ENCODE measurements around the gene POLR1A.

The POLR1A gene

GRCh38 chr2:86078774-86079545, 26.7 kb downstream of the POLR1A start:
- Mint-ChIP-seq H3K36me3 (ENCODE audit: low read depth) (peaks cover 77% of the 10 kb centered on the region), H3K27ac (no peak overlapping the region), H3K4me1 (ENCODE audit: low read depth) (peaks cover 19% of the 10 kb centered on the region), H3K9me3 (no peaks in the 10 kb centered on the region), H3K27me3 (no peaks in the 10 kb centered on the region), H3K4me3 (no peak overlapping the region)
- intact Hi-C loops (cut with micrococcal nuclease): no loop called here

DNA sequence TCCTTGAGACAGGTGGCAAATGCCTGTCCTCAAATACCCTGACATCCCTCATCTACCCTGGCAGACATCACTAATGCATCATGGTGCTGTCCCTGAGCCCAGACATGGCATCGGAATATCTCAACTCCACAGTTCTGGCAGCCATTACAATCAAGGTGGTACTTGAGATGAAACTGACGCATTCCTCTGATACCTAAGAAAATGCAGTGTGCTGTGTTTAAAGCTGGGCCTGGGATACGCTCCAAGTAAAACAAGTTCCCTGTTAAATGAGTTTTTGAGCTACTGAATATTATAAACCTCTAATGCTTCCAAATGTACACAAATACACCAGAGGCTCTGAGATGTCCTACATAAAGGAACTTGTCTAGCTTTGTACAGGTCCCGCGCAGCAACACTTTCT, 29.8 kb downstream of the POLR1A start:
- Mint-ChIP-seq H3K36me3 (ENCODE audit: low read depth) (peaks cover 75% of the 10 kb centered on the region), H3K4me3 (no peak overlapping the region), H3K9me3 (no peaks in the 10 kb centered on the region)

GRCh38 chr2:86074811-86075210, 30.9 kb downstream of the POLR1A start:
- Mint-ChIP-seq H3K27me3 (no peaks in the 10 kb centered on the region), H3K4me1 (ENCODE audit: low read depth) (peaks cover 19% of the 10 kb centered on the region), H3K36me3 (ENCODE audit: low read depth) (peaks cover 78% of the 10 kb centered on the region), H3K9me3 (no peaks in the 10 kb centered on the region), H3K4me3 (no peak overlapping the region), H3K27ac (no peak overlapping the region)
- intact Hi-C loops (cut with micrococcal nuclease): no loop called here

More for the DNA sequence above, 29.8 kb downstream of the POLR1A start:
- intact Hi-C loops (cut with micrococcal nuclease): no loop called here
- H3K4me1 Mint-ChIP-seq (ENCODE audit: low read depth): peaks cover 30% of the 10 kb centered on the region
- H3K27me3 Mint-ChIP-seq: no peaks in the 10 kb centered on the region
- H3K27ac Mint-ChIP-seq: no peak overlapping the region

- intact Hi-C loops (cut with micrococcal nuclease): no loop called here
- Mint-ChIP-seq H3K9me3 (no peaks in the 10 kb centered on the region), H3K4me1 (ENCODE audit: low read depth) (peaks cover 18% of the 10 kb centered on the region), H3K27me3 (no peaks in the 10 kb centered on the region), H3K27ac (no peak overlapping the region), H3K4me3 (no peak overlapping the region), H3K36me3 (ENCODE audit: low read depth) (peaks cover 80% of the 10 kb centered on the region)
These were observed 31.4 kb downstream of the POLR1A start for GRCh38 chr2:86074256-86074655.

GRCh38 chr2:86073225-86073624, 32.5 kb downstream of the POLR1A start:
- intact Hi-C loops (cut with micrococcal nuclease): no loop called here
- no peaks in the 10 kb centered on the region for H3K9me3 Mint-ChIP-seq

DNA sequence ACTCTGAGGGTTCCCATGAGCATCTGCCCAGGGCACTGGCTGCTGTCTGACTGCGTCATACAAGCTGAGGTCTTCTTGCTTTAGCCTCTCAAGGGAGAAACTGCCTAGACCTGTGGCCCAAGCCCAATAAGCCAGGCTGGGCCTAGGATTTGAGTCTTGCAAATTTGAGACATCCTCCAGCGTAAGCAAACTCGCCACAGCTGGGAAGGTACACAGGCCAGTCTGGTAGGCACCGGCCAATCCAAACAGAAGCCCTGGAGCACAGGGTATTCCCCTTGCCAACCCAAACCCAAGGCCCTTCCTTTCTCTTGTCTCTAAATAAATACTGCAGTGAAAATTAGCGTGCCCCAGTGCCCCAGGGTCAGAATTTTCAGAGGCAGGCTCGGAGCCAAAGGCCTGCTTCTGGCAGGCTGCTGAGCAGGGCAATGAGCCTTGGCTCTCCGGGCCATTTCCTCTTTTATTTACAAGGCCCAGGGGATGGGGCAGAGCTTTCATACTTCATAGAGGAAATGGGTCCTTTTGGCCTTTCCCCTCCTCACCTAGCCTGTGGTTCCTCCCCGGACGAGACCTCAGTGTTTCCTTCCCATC, 33.3 kb downstream of the POLR1A start:
- Mint-ChIP-seq H3K4me3 (no peak overlapping the region), H3K9me3 (no peaks in the 10 kb centered on the region), H3K36me3 (ENCODE audit: low read depth) (peaks cover 84% of the 10 kb centered on the region), H3K27ac (peak overlapping the region; percentile 70), H3K27me3 (no peaks in the 10 kb centered on the region), H3K4me1 (ENCODE audit: low read depth) (peaks cover 18% of the 10 kb centered on the region)
- intact Hi-C loops (cut with micrococcal nuclease): no loop called here

More at GRCh38 chr2:86073225-86073624, 32.5 kb downstream of the POLR1A start:
- Mint-ChIP-seq H3K4me1 (ENCODE audit: low read depth) (peaks cover 18% of the 10 kb centered on the region), H3K27me3 (no peaks in the 10 kb centered on the region), H3K4me3 (no peak overlapping the region), H3K27ac (no peak overlapping the region), H3K36me3 (ENCODE audit: low read depth) (peaks cover 84% of the 10 kb centered on the region)

GRCh38 chr2:86070868-86071267, 34.8 kb downstream of the POLR1A start:
- H3K4me1 Mint-ChIP-seq (ENCODE audit: low read depth): peaks cover 18% of the 10 kb centered on the region
- H3K9me3 Mint-ChIP-seq: no peaks in the 10 kb centered on the region
- no peak overlapping the region for H3K27ac Mint-ChIP-seq
- H3K36me3 Mint-ChIP-seq (ENCODE audit: low read depth): peaks cover 84% of the 10 kb centered on the region
- H3K4me3 Mint-ChIP-seq: no peak overlapping the region
- intact Hi-C loops (cut with micrococcal nuclease): no loop called here
- H3K27me3 Mint-ChIP-seq: no peaks in the 10 kb centered on the region

DNA sequence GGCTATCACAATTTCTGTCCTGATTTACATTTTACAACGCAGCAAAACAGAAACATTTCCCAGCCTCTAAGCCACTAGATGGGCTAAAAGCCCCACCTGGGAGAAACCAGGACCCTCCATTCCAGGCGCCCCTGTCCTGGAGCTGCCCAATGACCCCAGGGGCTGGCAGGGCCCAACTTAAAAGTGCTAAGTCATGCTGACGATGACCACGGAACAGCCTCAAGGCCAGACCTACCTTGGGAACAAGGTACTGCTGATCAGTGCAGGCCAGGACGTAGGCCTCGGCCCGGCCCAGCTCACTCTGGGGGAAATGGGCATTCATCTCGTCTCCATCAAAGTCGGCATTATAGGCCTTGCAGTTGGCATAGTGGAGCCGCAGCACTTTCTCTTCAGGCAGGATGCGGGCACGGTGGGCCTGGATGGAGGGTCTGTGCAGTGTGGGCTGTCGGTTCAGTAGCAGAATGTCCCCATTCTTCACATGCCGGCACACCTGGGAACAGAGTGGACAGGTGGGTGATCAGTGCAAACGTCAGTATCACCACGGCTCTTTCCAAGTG, 35.8 kb downstream of the POLR1A start:
- H3K4me3 Mint-ChIP-seq: no peak overlapping the region
- H3K27me3 Mint-ChIP-seq: no peaks in the 10 kb centered on the region
- H3K9me3 Mint-ChIP-seq: no peaks in the 10 kb centered on the region
- peaks cover 18% of the 10 kb centered on the region for H3K4me1 Mint-ChIP-seq (ENCODE audit: low read depth)
- H3K36me3 Mint-ChIP-seq (ENCODE audit: low read depth): peaks cover 84% of the 10 kb centered on the region
- intact Hi-C loops (cut with micrococcal nuclease): no loop called here
- no peak overlapping the region for H3K27ac Mint-ChIP-seq

GRCh38 chr2:86069091-86069685, 36.5 kb downstream of the POLR1A start:
- Mint-ChIP-seq H3K4me1 (ENCODE audit: low read depth) (peaks cover 22% of the 10 kb centered on the region), H3K4me3 (no peak overlapping the region), H3K27me3 (no peaks in the 10 kb centered on the region), H3K27ac (no peak overlapping the region), H3K9me3 (no peaks in the 10 kb centered on the region), H3K36me3 (ENCODE audit: low read depth) (peaks cover 84% of the 10 kb centered on the region)
- intact Hi-C loops (cut with micrococcal nuclease): no loop called here

GRCh38 chr2:86068648-86069047, 37.0 kb downstream of the POLR1A start:
- peaks cover 84% of the 10 kb centered on the region for H3K36me3 Mint-ChIP-seq (ENCODE audit: low read depth)
- no peaks in the 10 kb centered on the region for H3K27me3 Mint-ChIP-seq
- no peak overlapping the region for H3K27ac Mint-ChIP-seq
- H3K4me1 Mint-ChIP-seq (ENCODE audit: low read depth): peaks cover 28% of the 10 kb centered on the region
- H3K9me3 Mint-ChIP-seq: no peaks in the 10 kb centered on the region
- intact Hi-C loops (cut with micrococcal nuclease): no loop called here
- H3K4me3 Mint-ChIP-seq: no peak overlapping the region

DNA sequence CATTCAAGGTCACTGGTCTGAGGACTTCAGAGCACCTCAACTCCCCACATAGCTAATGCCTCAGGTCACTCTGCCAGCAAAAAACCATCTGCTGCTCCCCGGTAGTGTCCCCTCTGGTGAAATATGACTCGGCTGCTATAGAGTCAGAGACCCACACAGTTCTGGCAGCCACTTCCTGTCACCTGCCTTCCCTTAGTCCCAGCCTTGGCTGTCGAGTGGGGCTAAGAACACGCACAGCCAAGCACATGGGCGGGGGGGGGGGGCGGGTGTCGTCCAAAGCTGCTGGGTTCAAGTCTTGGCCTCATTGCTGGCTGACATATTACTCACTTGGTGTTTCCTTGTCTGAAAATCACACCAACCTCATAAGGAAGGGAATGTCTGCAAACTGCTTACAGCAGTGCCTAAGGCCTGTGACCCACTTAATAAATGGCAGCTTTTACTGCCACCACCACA, 37.5 kb downstream of the POLR1A start:
- H3K4me1 Mint-ChIP-seq (ENCODE audit: low read depth): peaks cover 28% of the 10 kb centered on the region
- no peaks in the 10 kb centered on the region for H3K9me3 Mint-ChIP-seq
- H3K4me3 Mint-ChIP-seq: no peak overlapping the region
- no peaks in the 10 kb centered on the region for H3K27me3 Mint-ChIP-seq
- H3K36me3 Mint-ChIP-seq (ENCODE audit: low read depth): peaks cover 84% of the 10 kb centered on the region
- intact Hi-C loops (cut with micrococcal nuclease): no loop called here
- H3K27ac Mint-ChIP-seq: no peak overlapping the region

DNA sequence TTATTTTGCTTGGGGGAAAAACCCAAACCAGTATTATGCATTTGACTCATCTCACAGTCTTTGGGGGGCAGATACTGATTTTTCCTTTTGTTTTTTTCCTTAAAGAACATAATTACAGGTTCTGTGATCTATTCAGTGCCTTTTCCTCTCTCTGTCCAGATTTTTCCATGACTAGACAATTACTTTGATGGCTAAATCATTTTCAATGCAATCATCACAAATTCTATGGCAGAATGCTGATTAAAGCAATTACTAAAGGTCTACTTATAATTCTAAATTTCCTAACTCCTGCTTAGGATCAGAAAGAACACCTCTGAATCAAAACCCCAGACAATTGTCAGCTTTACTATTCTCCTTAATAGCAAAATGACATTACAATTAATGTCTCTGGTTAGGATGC, 38.8 kb downstream of the POLR1A start:
- peaks cover 96% of the 10 kb centered on the region for H3K36me3 Mint-ChIP-seq (ENCODE audit: low read depth)
- H3K27ac Mint-ChIP-seq: no peak overlapping the region
- H3K4me3 Mint-ChIP-seq: no peak overlapping the region
- intact Hi-C loops (cut with micrococcal nuclease): no loop called here
- H3K9me3 Mint-ChIP-seq: no peaks in the 10 kb centered on the region
- H3K27me3 Mint-ChIP-seq: no peaks in the 10 kb centered on the region
- peaks cover 17% of the 10 kb centered on the region for H3K4me1 Mint-ChIP-seq (ENCODE audit: low read depth)

DNA sequence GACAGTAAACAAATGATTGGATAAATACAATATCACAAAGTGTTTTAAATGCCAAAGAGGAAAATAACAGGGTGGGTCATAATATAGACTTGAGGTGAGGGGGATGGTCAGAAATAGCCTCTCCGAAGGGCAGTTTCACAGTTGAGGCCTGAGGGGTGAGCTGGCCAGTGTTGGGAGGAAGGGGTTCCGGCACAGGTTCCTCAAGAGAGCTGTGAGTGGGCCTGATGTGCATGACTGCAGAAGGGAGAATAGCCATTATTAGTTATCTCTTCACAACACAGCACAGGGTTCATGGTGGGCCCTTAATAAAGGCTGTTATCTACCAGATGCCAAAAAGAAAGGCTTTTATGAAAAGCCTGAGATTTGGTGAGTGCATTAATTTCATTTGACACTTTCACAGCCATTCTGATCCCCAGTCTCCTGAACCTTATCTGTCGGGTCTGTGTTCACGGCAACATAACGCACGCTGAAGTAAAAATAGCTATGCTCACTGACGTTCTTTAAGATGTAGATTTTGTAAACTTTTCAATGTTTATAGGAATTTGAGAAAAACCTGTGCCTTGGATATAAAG, 39.6 kb downstream of the POLR1A start:
- peaks cover 100% of the 10 kb centered on the region for H3K36me3 Mint-ChIP-seq (ENCODE audit: low read depth)
- no peak overlapping the region for H3K4me3 Mint-ChIP-seq
- no peak overlapping the region for H3K27ac Mint-ChIP-seq
- intact Hi-C loops (cut with micrococcal nuclease): no loop called here
- peaks cover 15% of the 10 kb centered on the region for H3K4me1 Mint-ChIP-seq (ENCODE audit: low read depth)
- no peaks in the 10 kb centered on the region for H3K9me3 Mint-ChIP-seq
- H3K27me3 Mint-ChIP-seq: no peaks in the 10 kb centered on the region

DNA sequence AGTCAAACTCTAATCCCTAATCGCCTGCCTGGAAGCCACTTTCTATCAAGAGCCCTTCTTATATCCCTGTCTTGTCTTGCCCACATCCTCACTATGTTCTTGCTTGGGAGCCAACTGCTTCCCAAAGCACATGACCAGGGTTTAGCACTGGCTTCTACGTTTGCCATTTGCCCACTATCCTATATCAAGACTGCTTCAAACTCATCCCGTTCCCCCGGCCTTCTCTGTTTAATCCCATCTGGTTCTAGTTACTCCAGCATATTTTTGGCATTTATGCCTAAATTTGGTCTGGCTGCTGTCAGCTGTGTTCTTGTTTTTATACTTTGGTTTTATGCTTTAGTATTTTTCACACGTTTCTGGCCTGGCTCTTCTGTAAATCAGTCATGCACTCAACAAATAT, 40.2 kb downstream of the POLR1A start:
- H3K36me3 Mint-ChIP-seq (ENCODE audit: low read depth): peaks cover 100% of the 10 kb centered on the region
- intact Hi-C loops (cut with micrococcal nuclease): no loop called here
- no peaks in the 10 kb centered on the region for H3K27me3 Mint-ChIP-seq
- H3K9me3 Mint-ChIP-seq: no peaks in the 10 kb centered on the region
- peaks cover 15% of the 10 kb centered on the region for H3K4me1 Mint-ChIP-seq (ENCODE audit: low read depth)
- H3K27ac Mint-ChIP-seq: no peak overlapping the region
- no peak overlapping the region for H3K4me3 Mint-ChIP-seq

All from dendritic cell treated with granulocyte-macrophage colony-stimulating factor and Interleukin-4, amounts not matched to agents 40 ng/mL and 50 ng/mL, for 4 days (primary cell).